Measurements from ENCODE around the gene USP48. TPM values are rescaled to one million over a fixed set of nuclear protein-coding genes. Genes with fewer than 3 reads are reported as not detected.
"Not testable (repeated sequence)": the region's sequence is repeated elsewhere in the genome, so short reads cannot be mapped to it uniquely, and the experiment has no call there.

USP48 gene
- total RNA-seq, 2 experiments from 2014 or later, result 73.3 to 76.0 TPM

DNA sequence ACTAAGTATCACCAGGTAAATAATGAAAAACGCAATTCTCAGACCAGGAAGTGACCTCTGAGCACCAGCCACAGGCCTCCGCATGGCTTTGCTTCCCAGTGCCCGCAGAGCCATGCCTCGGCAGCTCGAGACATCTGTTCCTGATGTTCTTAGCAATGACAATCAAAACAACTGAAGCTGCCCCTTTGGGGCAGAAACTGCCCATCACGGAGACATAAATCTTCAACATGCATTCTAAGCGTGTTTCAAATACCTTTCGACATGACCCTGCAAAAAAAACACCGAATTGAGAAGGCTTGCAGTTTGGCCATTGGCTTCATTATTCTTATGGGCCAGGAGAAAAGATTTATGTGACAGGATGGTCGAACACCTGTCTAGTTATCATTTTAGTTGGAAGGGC is 108.0 kb downstream of the USP48 start:
- Histone ChIP-seq H3K4me3 (ENCODE audit: low read length) (no peak overlapping the region), H3K36me3 (ENCODE audit: insufficient read depth, low read length) (peaks cover 10% of the 10 kb centered on the region), H3K4me1 (ENCODE audit: insufficient read depth, low read length) (peaks cover 3% of the 10 kb centered on the region), H3K27ac (ENCODE audit: low read depth in 1 of 2, low read length in 2 of 2) (no peak overlapping the region), H3K27me3 (ENCODE audit: control insufficient read depth in 1 of 2, insufficient read depth in 2 of 2, low read length in 2 of 2) (peaks cover 0 to under 1% of the 10 kb centered on the region in 2 experiments), H3K9me3 (ENCODE audit: control insufficient read depth in 1 of 2, insufficient read depth in 1 of 2, low read length in 2 of 2) (no peaks in the 10 kb centered on the region)
- H3K27me3 Mint-ChIP-seq, result no peaks in the 10 kb centered on the region
- no peak overlapping the region for H3K27ac Mint-ChIP-seq
- no peaks in the 10 kb centered on the region for H3K4me1 Mint-ChIP-seq (ENCODE audit: low read depth)
- DNase-seq (no peak), ATAC-seq (ENCODE audit: poor library complexity) (no peak)
- no peak overlapping the region for H3K4me3 Mint-ChIP-seq
- no peaks in the 10 kb centered on the region for H3K9me3 Mint-ChIP-seq
- intact Hi-C loops (cut with DNase I, micrococcal nuclease), result no loop called here
- ChIA-PET POLR2A (no interaction called here), CTCF (interaction anchor here (0.6 kb wide), 1 partner anchor 95 kb away, joined by 3 read pairs; no protein-coding TSS in a partner anchor)
- TF ChIP-seq, protein P1, sequence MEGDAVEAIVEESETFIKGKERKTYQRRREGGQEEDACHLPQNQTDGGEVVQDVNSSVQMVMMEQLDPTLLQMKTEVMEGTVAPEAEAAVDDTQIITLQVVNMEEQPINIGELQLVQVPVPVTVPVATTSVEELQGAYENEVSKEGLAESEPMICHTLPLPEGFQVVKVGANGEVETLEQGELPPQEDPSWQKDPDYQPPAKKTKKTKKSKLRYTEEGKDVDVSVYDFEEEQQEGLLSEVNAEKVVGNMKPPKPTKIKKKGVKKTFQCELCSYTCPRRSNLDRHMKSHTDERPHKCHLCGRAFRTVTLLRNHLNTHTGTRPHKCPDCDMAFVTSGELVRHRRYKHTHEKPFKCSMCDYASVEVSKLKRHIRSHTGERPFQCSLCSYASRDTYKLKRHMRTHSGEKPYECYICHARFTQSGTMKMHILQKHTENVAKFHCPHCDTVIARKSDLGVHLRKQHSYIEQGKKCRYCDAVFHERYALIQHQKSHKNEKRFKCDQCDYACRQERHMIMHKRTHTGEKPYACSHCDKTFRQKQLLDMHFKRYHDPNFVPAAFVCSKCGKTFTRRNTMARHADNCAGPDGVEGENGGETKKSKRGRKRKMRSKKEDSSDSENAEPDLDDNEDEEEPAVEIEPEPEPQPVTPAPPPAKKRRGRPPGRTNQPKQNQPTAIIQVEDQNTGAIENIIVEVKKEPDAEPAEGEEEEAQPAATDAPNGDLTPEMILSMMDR (IDR thresholded peaks at IDR 0.05), result no peak
- H3K36me3 Mint-ChIP-seq (ENCODE audit: low read depth), result peaks cover 30% of the 10 kb centered on the region

DNA sequence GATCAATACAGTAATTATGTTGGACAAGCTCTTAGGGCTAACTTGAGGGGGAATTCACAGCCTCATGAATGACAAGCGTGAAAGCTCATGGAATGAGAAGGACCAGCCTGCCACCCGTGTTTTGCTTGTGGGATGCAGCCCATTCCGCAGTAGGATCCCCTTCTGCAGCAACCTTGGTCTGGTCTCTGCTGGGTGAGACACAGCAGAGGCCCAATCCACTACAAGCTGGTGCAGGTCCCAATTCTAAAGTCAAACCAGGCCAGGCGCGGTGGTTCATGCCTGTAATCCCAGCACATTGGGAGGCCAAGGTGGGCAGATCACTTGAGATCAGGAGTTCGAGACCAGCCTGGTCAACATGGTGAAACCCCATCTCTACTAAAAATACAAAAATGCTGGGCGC is 109.1 kb downstream of the USP48 start:
- H3K27ac ChIP-seq (ENCODE audit: low read depth in 1 of 2, low read length in 2 of 2); H3K4me1 Mint-ChIP-seq (ENCODE audit: low read depth); H3K9me3 Mint-ChIP-seq: not testable (repeated sequence)

DNA sequence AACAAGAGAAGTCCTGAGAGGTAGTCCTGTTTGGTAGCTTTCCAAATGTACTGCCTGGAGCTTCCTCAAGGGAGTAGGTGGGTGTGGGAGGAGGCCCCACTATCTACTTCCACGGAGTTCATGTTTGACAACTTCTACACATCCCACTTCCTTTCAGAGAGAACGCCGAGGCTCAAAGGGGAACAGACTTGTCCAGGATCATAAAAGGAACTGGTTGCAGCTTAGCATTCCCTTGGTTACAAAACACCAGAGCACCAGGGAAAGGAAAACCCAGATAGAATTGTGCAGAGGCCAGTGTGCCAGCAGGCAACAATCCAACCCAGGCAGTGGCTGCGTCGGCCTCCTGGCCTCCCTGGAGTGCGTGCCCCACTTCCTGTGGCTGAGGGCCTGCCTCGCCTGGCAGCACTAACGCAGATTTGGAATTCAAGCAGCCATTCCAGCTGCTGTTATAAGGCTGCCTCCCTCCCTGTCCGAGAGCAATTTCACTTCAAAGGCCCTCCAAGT is 109.6 kb downstream of the USP48 start:
- no peak overlapping the region for H3K4me3 Mint-ChIP-seq
- Histone ChIP-seq H3K27ac (ENCODE audit: low read depth in 1 of 2, low read length in 2 of 2) (no peak overlapping the region), H3K36me3 (ENCODE audit: insufficient read depth, low read length) (peaks cover 3% of the 10 kb centered on the region), H3K4me3 (ENCODE audit: low read length) (no peak overlapping the region), H3K4me1 (ENCODE audit: insufficient read depth, low read length) (peaks cover 18% of the 10 kb centered on the region), H3K9me3 (ENCODE audit: control insufficient read depth in 1 of 2, insufficient read depth in 1 of 2, low read length in 2 of 2) (peaks cover 0 to 5% of the 10 kb centered on the region in 2 experiments), H3K27me3 (ENCODE audit: control insufficient read depth in 1 of 2, insufficient read depth in 2 of 2, low read length in 2 of 2) (peaks cover 5 to 7% of the 10 kb centered on the region in 2 experiments)
- CTCF ChIA-PET, result no interaction called here
- no peaks in the 10 kb centered on the region for H3K4me1 Mint-ChIP-seq (ENCODE audit: low read depth)
- H3K9me3 Mint-ChIP-seq, result no peaks in the 10 kb centered on the region
- ATAC-seq (ENCODE audit: poor library complexity) (no peak), DNase-seq (no peak)
- H3K27me3 Mint-ChIP-seq, result peaks cover 2% of the 10 kb centered on the region
- peaks cover 18% of the 10 kb centered on the region for H3K36me3 Mint-ChIP-seq (ENCODE audit: low read depth)
- TF ChIP-seq, protein P1 (IDR thresholded peaks at IDR 0.05), result no peak
- H3K27ac Mint-ChIP-seq, result no peak overlapping the region
- POLR2A ChIA-PET, result no interaction called here
- intact Hi-C loops (cut with DNase I, micrococcal nuclease), result no loop called here

More for the DNA sequence above, 109.1 kb downstream of the USP48 start:
- H3K4me1 ChIP-seq (ENCODE audit: insufficient read depth, low read length), result peaks cover 12% of the 10 kb centered on the region
- H3K4me3 Mint-ChIP-seq; H3K27me3 ChIP-seq (ENCODE audit: control insufficient read depth in 1 of 2, insufficient read depth in 2 of 2, low read length in 2 of 2); H3K9me3 ChIP-seq (ENCODE audit: control insufficient read depth in 1 of 2, insufficient read depth in 1 of 2, low read length in 2 of 2); H3K4me3 ChIP-seq (ENCODE audit: low read length); H3K36me3 ChIP-seq (ENCODE audit: insufficient read depth, low read length); DNase-seq; CTCF ChIA-PET; H3K27ac Mint-ChIP-seq; H3K27me3 Mint-ChIP-seq; ATAC-seq (ENCODE audit: poor library complexity); intact Hi-C loops (cut with DNase I, micrococcal nuclease); POLR2A ChIA-PET: not testable (repeated sequence)
- peaks cover 22% of the 10 kb centered on the region for H3K36me3 Mint-ChIP-seq (ENCODE audit: low read depth)

All from CD4-positive, alpha-beta T cell (primary cell).